ENCODE results near the gene AFP.

GRCh38 chr4:73396993-73397972, 38.7 kb upstream of the AFP start:
- TF ChIP-seq SETDB1 (CRISPR knock-in tag; IDR thresholded peaks at IDR 0.05; ENCODE audit: borderline replicate concordance) (no peak), ZNF331 (CRISPR knock-in tag; IDR thresholded peaks at IDR 0.05) (no peak), CTCF (CRISPR knock-in tag; IDR thresholded peaks at IDR 0.05) (no peak), TAF1 (CRISPR knock-in tag; IDR thresholded peaks at IDR 0.05) (no peak), HDAC6 (IDR thresholded peaks at IDR 0.05; ENCODE audit: low read depth, low read length) (no peak)
